Body of pancreas (tissue), 4 donors: ENCODE data around the gene CREB3. TPM values are rescaled to one million over a fixed set of nuclear protein-coding genes. Genes with fewer than 3 reads are reported as not detected.

Source experiments
- ATAC-seq: fragments of 150-250 bp; one replicate; pipeline ENCODE4 v1.9.1; 2016
- DNase-seq, 4 donors: peaks; one replicate each; pipeline ENCODE4 v3.0.0-alpha.2; 2019
- H3K27ac ChIP-seq, 4 donors: fragments of 200-600 bp; sonication (generic); 1 replicate in 3 of 4; 2 replicates in 1 of 4; pipeline versions ENCODE4 v1.5.1 to v1.6.1; 2016 to 2019; ENCODE audit warnings: mild to moderate bottlenecking in 1 of 4, mixed read lengths in 1 of 4, moderate library complexity in 1 of 4
- H3K27me3 ChIP-seq, 2 donors: fragments of 200-600 bp; sonication (generic); one replicate each; pipeline ENCODE4 v1.6.0; 2016; ENCODE audit warnings: mild to moderate bottlenecking in 1 of 2
- H3K36me3 ChIP-seq, 2 donors: fragments of 200-600 bp; sonication (generic); replicated peaks in 1 of 2; 2 replicates each; pipeline ENCODE4 v1.5.1; 2016; ENCODE audit warnings: low read depth in 2 of 2; ENCODE audit not compliant: insufficient read depth in 1 of 2
- H3K4me1 ChIP-seq: fragments of 200-600 bp; sonication (generic); one replicate; pipeline ENCODE4 v1.6.0; 2016
- H3K4me3 ChIP-seq, 2 donors: fragments of 200-600 bp; sonication (generic); 1 replicate in 1 of 2; 2 replicates in 1 of 2; pipeline ENCODE4 v1.5.1; 2016 to 2019
- H3K9me3 ChIP-seq, 3 donors: fragments of 200-600 bp; sonication (generic); 1 replicate in 2 of 3; 2 replicates in 1 of 3; pipeline ENCODE4 v1.5.1; 2016
- CTCF ChIP-seq, 7 experiments: fragments of 450-650 bp in 4 of 7; fragments of 200-600 bp in 3 of 7; sonication (generic) in 3 of 7; IDR thresholded peaks; one replicate each; pipeline ENCODE4 v1.5.1; 2016 to 2019; ENCODE audit warnings: antibody characterized with exemption in 7 of 7
- POLR2A ChIP-seq, 3 donors: fragments of 450-650 bp; IDR thresholded peaks; one replicate each; pipeline ENCODE4 v1.6.1; 2016; ENCODE audit warnings: antibody characterized with exemption in 3 of 3, mild to moderate bottlenecking in 2 of 3
- WGBS, 2 donors: methylation state at CpG; one replicate each; pipeline ENCODE4 v1.1.5; 2017; 5-methylcytosine and 5-hydroxymethylcytosine counted together
- intact Hi-C: fragments of 100-400 bp; cut with DNase I; formaldehyde crosslinking; loops from one replicate; pipeline ENCODE4 v1.15.1; 2023
- total RNA-seq, 2 donors: library from RNA; depleted of rRNA; stranded (reverse); fragments of >200 nt; gene quantifications; one replicate each; pipeline ENCODE4 v1.1.0, GENCODE V29; 2016

Gene CREB3
- total RNA-seq, 2 donors from 2014 or later, result 31.9 to 32.6 TPM

- no peaks in the 10 kb centered on the region for H3K4me1 ChIP-seq
- H3K4me3 ChIP-seq, result no peak overlapping the region
- intact Hi-C loops, result no loop called here
- ATAC-seq (no peak), DNase-seq (no peak)
- H3K27me3 ChIP-seq, result no peaks in the 10 kb centered on the region
- no peak overlapping the region for H3K27ac ChIP-seq
- H3K9me3 ChIP-seq, result no peaks in the 10 kb centered on the region
- no peak for TF ChIP-seq CTCF (IDR thresholded peaks at IDR 0.05)
- no peak for TF ChIP-seq POLR2A (IDR thresholded peaks at IDR 0.05)
- WGBS, 2 donors, result 83 to 87% methylated on average over 1 to 8 of the region's 8 CpGs
- peaks cover 37 to 72% of the 10 kb centered on the region in 2 donors for H3K36me3 ChIP-seq
Measured at GRCh38 chr9:35705372-35705771, 27.1 kb upstream of the CREB3 start.

- no peak for TF ChIP-seq CTCF (IDR thresholded peaks at IDR 0.05)
- no peak for TF ChIP-seq POLR2A (IDR thresholded peaks at IDR 0.05)
- DNase-seq, result no peak
- no peak overlapping the region for H3K4me3 ChIP-seq
- no peak for ATAC-seq
- 85% methylated on average over 7 of the region's 7 CpGs; no CpG with 5 or more reads in 1 of the 2 donors for WGBS, 2 donors
- H3K27ac ChIP-seq, result no peak overlapping the region
- intact Hi-C loops, result no loop called here
- H3K27me3 ChIP-seq, result no peaks in the 10 kb centered on the region
- peaks cover 33 to 76% of the 10 kb centered on the region in 2 donors for H3K36me3 ChIP-seq
- no peaks in the 10 kb centered on the region for H3K9me3 ChIP-seq
- H3K4me1 ChIP-seq, result no peaks in the 10 kb centered on the region
Measured at GRCh38 chr9:35705836-35706430, 26.5 kb upstream of the CREB3 start.

- Histone ChIP-seq H3K9me3 (no peaks in the 10 kb centered on the region), H3K27me3 (no peaks in the 10 kb centered on the region), H3K27ac (no peak overlapping the region), H3K4me3 (no peak overlapping the region), H3K4me1 (no peaks in the 10 kb centered on the region), H3K36me3 (peaks cover 40 to 79% of the 10 kb centered on the region in 2 donors)
- no peak for ATAC-seq
- no peak for TF ChIP-seq CTCF (IDR thresholded peaks at IDR 0.05)
- no peak for TF ChIP-seq POLR2A (IDR thresholded peaks at IDR 0.05)
- 92 to 93% methylated on average over 9 to 10 of the region's 10 CpGs for WGBS, 2 donors
- no peak for DNase-seq
- intact Hi-C loops, result no loop called here
Measured at GRCh38 chr9:35706951-35707350, 25.5 kb upstream of the CREB3 start.

GRCh38 chr9:35708146-35708545 lies 24.3 kb upstream of the CREB3 start:
- peaks cover 41 to 76% of the 10 kb centered on the region in 2 donors for H3K36me3 ChIP-seq

More at GRCh38 chr9:35708146-35708545, 24.3 kb upstream of the CREB3 start:
- 93 to 98% methylated on average over 4 of the region's 4 CpGs for WGBS, 2 donors
- H3K9me3 ChIP-seq, result no peaks in the 10 kb centered on the region
- no peaks in the 10 kb centered on the region for H3K27me3 ChIP-seq
- DNase-seq, result no peak
- no peak for TF ChIP-seq POLR2A (IDR thresholded peaks at IDR 0.05)
- TF ChIP-seq CTCF (IDR thresholded peaks at IDR 0.05), result no peak
- H3K27ac ChIP-seq, result no peak overlapping the region
- ATAC-seq, result no peak
- H3K4me3 ChIP-seq, result no peak overlapping the region
- H3K4me1 ChIP-seq, result no peaks in the 10 kb centered on the region
- intact Hi-C loops, result no loop called here
